ENCODE data around the gene MRPL16.
"Not testable (repeated sequence)": the region's sequence is repeated elsewhere in the genome, so short reads cannot be mapped to it uniquely, and the experiment has no call there.

DNA sequence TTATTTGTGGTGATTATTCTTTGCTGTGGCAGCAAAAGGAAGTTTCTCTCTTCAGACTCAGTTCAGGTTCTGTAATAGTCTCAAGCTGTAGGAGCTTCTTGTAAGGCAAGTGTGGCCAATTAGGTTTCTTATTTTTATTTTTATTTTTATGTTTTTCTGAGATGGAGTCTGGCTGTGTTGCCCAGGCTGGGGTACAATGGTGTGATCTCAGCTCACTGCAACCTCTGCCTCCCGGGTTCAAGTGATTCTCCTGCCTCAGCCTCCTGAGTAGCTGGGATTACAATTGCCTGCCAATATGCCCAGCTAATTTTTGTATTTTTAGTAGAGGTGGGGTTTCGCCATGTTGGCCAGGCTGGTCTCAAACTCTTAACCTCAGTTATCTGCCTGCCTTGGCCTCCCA is 39.0 kb upstream of the MRPL16 start:
- not testable (repeated sequence) for TF ChIP-seq EZH2phosphoT487 (IDR thresholded peaks at IDR 0.05; ENCODE audit: unreplicated experiment); EZH2 (IDR thresholded peaks at IDR 0.05; ENCODE audit: low read depth, unreplicated experiment); POLR2AphosphoS5 (IDR thresholded peaks at IDR 0.05; ENCODE audit: low read depth); CREB1 (CRISPR knock-in tag; IDR thresholded peaks at IDR 0.05; ENCODE audit: low read depth); JUNB (IDR thresholded peaks at IDR 0.05; ENCODE audit: unreplicated experiment)
- TF ChIP-seq, protein P1, sequence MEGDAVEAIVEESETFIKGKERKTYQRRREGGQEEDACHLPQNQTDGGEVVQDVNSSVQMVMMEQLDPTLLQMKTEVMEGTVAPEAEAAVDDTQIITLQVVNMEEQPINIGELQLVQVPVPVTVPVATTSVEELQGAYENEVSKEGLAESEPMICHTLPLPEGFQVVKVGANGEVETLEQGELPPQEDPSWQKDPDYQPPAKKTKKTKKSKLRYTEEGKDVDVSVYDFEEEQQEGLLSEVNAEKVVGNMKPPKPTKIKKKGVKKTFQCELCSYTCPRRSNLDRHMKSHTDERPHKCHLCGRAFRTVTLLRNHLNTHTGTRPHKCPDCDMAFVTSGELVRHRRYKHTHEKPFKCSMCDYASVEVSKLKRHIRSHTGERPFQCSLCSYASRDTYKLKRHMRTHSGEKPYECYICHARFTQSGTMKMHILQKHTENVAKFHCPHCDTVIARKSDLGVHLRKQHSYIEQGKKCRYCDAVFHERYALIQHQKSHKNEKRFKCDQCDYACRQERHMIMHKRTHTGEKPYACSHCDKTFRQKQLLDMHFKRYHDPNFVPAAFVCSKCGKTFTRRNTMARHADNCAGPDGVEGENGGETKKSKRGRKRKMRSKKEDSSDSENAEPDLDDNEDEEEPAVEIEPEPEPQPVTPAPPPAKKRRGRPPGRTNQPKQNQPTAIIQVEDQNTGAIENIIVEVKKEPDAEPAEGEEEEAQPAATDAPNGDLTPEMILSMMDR (conservative IDR thresholded peaks at IDR 0.05; ENCODE audit: low read depth in 2 of 2), result not testable (repeated sequence)
- TF ChIP-seq, protein P2, sequence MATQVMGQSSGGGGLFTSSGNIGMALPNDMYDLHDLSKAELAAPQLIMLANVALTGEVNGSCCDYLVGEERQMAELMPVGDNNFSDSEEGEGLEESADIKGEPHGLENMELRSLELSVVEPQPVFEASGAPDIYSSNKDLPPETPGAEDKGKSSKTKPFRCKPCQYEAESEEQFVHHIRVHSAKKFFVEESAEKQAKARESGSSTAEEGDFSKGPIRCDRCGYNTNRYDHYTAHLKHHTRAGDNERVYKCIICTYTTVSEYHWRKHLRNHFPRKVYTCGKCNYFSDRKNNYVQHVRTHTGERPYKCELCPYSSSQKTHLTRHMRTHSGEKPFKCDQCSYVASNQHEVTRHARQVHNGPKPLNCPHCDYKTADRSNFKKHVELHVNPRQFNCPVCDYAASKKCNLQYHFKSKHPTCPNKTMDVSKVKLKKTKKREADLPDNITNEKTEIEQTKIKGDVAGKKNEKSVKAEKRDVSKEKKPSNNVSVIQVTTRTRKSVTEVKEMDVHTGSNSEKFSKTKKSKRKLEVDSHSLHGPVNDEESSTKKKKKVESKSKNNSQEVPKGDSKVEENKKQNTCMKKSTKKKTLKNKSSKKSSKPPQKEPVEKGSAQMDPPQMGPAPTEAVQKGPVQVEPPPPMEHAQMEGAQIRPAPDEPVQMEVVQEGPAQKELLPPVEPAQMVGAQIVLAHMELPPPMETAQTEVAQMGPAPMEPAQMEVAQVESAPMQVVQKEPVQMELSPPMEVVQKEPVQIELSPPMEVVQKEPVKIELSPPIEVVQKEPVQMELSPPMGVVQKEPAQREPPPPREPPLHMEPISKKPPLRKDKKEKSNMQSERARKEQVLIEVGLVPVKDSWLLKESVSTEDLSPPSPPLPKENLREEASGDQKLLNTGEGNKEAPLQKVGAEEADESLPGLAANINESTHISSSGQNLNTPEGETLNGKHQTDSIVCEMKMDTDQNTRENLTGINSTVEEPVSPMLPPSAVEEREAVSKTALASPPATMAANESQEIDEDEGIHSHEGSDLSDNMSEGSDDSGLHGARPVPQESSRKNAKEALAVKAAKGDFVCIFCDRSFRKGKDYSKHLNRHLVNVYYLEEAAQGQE (IDR thresholded peaks at IDR 0.05; ENCODE audit: unreplicated experiment), result not testable (repeated sequence)
- TF ChIP-seq, protein P3, sequence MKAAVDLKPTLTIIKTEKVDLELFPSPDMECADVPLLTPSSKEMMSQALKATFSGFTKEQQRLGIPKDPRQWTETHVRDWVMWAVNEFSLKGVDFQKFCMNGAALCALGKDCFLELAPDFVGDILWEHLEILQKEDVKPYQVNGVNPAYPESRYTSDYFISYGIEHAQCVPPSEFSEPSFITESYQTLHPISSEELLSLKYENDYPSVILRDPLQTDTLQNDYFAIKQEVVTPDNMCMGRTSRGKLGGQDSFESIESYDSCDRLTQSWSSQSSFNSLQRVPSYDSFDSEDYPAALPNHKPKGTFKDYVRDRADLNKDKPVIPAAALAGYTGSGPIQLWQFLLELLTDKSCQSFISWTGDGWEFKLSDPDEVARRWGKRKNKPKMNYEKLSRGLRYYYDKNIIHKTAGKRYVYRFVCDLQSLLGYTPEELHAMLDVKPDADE (IDR thresholded peaks at IDR 0.05), result not testable (repeated sequence)

Measured in GM23338 (cell line).